AML-193 (cell line): ENCODE results near the gene EDN2.

Experiments
- DNase-seq, 2 experiments: peaks; one replicate each; lab custom pipeline; 2025; lab: John Stamatoyannopoulos, UW

The EDN2 gene

DNA sequence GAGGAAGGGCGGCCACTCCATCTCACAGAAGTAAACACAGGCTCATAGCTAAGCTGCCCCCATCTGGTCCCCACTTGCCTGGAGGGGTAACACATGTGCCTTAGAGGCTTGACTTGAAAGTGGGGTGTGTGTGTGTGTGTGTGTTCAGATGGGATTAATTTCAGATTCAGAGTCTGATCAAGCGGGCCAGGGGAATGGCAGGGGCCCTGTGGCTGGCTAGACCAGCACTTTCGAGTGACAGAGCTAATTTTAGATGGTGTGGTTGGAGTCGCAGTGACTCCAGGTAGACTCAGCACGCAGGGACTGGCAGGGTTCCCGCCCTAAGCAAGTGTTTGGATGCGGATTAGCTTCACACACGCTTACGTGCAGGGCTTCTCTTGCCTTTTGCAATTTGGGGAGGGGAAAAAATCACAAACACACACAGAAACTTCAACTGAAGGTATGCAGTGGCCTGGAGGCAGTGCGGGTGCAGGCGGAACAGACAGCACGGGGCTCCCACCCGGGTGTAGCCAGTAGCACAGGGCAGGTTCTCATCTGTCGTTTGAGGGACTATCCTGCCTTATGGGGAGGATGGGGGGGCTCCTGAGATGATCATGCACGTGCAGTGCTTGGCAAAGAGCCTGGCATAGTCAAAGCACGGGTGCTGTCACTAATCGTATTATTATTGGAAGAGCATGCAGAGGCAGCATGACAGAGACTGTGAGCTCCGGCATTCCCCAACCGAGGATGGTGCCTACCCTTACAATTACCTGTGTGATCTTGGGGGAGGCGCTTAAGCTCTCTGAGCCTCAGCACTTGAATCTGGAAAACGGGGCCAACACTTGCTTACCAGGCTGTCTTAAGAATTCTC lies 1.3 kb downstream of the EDN2 start:
- no peak for DNase-seq

- DNase-seq, result no peak
These were observed 2.3 kb downstream of the EDN2 start for GRCh38 chr1:41482001-41482765.

GRCh38 chr1:41481109-41481775 lies 3.2 kb downstream of the EDN2 start:
- DNase-seq, result no peak

DNA sequence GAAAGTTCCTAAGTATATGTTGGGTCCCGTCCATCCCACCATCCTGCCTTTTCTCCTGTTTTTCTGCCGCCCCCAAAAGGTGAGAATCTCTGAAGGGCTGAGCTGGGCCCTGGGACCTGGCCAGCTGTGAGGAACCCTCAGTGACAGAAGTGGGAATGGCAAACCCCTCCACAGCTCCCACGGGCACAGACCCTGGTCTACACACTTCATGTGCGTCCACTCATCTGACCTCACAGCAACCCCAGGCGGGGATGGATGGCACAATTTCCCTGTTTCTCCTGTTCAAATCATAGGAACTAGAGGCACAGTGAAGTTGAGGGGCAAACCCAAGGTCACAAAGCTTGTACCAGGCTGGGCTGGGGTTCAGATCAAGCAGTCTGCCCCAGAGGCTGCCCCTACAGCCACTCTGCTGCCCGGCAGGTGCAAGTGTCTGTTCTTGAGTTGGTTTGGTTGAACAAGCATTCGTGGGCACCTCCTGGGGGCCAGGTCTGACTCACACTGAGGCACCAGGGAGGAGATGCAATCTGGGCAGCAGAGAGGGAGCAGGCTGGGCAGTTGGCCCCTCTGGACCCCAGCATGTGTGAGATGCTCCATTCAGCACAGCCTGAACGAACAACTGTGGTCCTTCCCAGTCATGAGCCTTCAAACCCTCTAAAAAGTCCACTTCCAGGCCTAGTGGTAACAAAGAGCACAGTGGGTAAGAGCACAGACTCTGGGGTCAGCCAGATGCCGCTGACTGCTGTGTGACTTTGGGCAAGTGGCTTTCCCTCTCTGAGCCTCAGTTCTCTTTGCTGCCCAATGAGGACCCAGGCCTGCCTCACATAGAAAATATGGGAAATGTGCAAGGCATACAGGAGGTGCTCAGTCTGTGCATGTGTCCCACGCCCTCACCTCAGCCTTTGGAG lies 4.0 kb downstream of the EDN2 start:
- no peak for DNase-seq

GRCh38 chr1:41479808-41480160 lies 4.7 kb downstream of the EDN2 start:
- DNase-seq, result no peak

DNA sequence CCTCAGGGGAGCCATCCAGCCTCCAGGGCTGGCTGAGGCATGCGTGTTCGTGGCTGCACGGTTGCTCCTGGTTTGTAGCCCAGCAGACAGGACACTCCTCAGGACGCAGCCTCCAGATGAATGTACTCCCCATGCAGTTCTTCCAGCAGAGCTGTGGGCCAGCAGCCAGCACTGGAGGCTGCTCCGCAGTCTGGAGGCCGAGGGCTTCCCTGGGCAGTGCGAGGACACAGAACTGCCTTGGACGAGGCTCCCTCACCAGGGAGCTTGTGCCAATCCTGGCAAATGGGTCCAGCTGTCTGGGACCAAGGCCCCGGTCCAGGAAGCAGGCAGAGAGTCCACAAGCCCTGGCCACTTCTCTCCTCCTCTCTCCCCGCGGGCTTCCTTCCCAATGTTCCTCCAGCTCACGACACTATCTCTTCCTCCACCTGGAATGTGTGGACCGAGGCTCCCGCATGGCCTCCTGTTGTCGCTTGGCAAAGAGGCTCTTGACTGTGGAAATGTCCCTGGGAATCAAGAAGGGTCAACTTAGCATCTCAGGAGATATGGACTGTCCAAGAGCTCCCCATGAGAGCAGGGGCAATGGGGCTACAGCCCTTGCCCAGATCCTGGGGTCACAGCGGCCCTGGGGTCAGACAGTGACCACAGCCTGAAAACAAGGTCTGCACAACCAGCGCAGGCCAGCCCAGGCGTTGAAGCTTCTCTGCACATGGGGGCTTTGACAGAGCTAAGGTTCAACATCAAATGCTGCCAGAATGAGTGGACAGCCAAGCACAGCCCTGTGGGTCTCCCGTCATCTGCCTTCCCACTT lies 5.3 kb downstream of the EDN2 start:
- DNase-seq, result no peak

DNA sequence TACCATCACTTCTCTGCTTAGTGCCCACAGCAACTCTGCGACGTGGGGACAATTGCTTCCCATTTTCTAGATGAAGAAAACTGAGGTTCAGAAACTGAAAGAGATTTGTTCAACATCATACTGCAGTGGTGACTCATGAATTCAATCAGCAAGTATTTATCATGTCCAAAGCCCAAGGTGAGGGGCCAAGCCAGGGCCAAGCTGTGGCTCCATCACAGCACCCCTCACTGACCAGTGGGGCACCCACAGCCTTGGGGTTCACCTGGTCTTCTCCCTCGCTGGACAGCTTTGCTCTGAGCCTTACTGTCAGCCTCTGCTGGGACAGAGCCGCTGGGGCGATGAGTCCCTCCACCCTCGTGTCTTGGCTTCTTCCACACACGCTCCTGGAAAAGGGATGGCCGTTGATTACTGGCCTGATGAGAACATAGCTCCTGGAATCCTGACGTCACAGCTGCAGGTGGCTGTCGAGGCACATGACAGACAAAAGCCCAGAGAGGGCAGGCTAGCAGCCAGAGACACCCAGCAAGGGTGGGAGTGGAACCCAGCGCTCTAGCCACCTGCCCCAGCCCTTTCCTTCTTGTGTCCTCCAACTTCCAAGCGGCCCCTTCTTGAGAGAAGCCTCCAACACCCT lies 6.2 kb downstream of the EDN2 start:
- no peak for DNase-seq

GRCh38 chr1:41476807-41477361 lies 7.6 kb downstream of the EDN2 start:
- no peak for DNase-seq

GRCh38 chr1:41475859-41476567 lies 8.5 kb downstream of the EDN2 start:
- no peak for DNase-seq

- DNase-seq, result no peak
These were observed 9.1 kb downstream of the EDN2 start for GRCh38 chr1:41475346-41475745.

DNA sequence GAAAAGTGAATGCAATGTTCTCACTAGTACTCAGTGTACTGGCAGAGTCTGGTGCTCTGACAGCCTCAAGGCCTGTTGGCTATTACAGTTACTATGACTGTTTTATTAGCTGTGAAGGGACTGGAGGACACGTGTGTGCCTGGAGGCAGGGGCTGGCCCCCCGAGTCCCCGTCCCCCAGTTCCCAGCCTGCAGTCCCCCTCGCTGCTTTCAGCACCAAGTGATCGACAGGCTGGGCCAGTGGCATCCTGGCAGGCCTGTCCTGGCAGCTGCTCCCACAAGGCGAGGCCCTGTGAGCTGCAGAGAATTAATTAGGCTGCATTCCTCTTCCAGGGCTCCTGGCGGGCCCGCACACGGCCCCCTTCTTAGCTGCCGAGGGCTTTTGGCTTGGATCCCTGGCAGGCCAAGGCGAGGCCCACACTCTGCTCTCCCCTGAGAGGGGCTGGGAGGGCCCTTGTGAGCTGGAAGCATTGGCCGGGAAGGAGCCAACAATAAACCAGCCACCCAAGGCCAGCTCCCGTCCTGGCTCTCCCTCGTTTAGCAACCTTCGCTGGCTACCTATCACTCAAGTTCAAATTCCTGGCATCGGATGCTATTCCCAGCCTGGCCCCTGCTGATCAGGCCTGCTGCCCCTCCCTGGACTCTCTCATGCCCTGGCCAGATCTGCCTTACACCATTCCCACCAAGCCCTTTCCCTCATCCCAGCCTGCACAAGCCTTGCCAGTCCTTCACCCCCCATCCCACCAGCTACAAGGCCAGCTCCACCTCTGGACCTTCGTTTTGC lies 9.8 kb downstream of the EDN2 start:
- no peak for DNase-seq

DNA sequence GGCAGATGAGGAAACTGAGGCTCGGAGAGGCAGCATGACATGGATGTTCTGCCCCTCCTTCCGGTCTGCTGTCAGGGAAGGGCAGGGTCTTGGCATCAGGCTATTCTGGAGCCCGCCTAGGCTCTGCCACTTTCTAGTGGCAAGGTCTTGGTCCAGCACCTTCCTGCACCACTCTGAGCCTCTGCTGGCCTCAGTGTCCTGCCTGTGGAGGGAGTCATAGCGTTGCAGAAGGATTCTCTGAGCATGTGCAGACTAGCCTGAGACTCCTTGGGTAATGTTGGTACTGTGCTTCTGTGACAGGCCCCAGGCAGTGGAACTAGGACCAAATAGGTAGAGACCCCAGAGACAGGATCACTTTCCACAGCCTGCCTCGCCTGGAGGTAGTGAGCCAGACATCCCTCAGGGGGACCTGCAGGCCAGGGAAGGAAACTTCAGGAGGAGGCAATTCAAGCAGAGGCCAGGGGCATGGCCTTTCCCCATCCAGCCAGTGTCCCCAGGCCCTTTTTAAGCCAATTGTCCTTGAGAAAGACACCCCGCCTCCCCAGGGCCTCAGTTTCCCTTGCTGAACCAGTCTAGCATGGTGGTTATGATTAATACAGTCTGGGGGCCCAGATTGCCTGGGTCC lies 10.6 kb downstream of the EDN2 start:
- no peak for DNase-seq

GRCh38 chr1:41471658-41472057 lies 12.8 kb downstream of the EDN2 start:
- no peak for DNase-seq

DNA sequence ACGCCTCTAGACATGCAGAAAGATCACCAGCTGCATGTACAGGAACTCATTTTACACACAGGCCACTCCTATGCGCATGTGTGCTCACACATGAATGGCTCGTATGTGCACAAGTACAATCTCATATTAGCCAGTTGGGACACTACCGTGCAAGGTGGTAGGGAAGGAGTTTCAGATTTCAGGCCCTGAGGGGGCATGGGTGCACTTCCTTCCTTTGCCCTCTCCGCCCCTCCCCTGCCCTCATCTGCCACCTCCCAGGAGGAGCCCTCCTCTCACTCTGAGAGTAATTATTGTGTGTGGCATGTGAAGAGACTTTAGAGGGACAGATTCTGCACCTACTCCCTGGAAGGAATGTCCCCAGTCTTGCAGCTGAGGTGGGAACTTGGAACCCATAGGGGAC lies 14.8 kb downstream of the EDN2 start:
- DNase-seq, result no peak

- DNase-seq, result no peak
These were observed 16.2 kb downstream of the EDN2 start for GRCh38 chr1:41468122-41468762.

DNA sequence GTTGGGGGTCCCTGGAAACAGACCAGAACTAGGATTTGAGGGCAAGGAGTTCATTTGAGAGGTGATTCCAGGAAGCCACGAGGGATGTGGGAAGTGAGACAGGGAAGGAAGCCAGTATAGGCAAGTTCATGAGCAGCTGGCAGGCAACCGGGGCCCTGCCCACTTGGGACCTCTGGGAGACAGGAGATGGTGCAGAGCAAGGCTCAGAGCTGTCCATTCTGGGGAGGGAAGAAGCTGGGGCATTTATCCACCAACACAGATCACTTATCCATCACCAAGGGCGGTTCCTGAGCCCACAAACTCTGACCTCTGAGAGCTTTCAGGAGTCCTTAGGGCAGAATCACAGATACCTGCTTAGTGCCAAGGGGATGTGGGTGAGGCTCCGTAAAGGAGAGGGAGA lies 16.8 kb downstream of the EDN2 start:
- no peak for DNase-seq

GRCh38 chr1:41466146-41466545 lies 18.3 kb downstream of the EDN2 start:
- DNase-seq, result no peak

- DNase-seq, result no peak
These were observed 18.7 kb downstream of the EDN2 start for GRCh38 chr1:41465741-41466140.
